ENCODE results near the gene NOP9. TPM values are rescaled to one million over a fixed set of nuclear protein-coding genes. Genes with fewer than 3 reads are reported as not detected.

The NOP9 gene
- total and polyA plus RNA-seq, 9 of the 15 experiments (the other 6 are each of a cell fraction or from before 2014, with no cell fraction given), result 1.0 to 27.9 (median 15.1) TPM

GRCh38 chr14:24269368-24269767 lies 30.3 kb upstream of the NOP9 start:
- Histone ChIP-seq H4K20me1 (replicated peaks; ENCODE audit: control insufficient read depth, insufficient read depth, low read length) (no peaks in the 10 kb centered on the region; the same call in 1 of the 2 replicates), H3K27ac (ENCODE audit: extremely low read depth, low read depth, low read length) (no peak overlapping the region), H3K4me2 (ENCODE audit: insufficient read depth, low read length) (no peak overlapping the region), H3K4me1 (replicated peaks in 1 of 2; ENCODE audit: control insufficient read depth in 2 of 2, insufficient read depth in 2 of 2, low read length in 2 of 2) (peaks cover 17 to 22% of the 10 kb centered on the region in 2 experiments; a peak in 4 of 5 replicates), H3K9me1 (ENCODE audit: control insufficient read depth, insufficient read depth, low read length) (no peaks in the 10 kb centered on the region), H3K4me3 (no peak overlapping the region), H3K36me3 (ENCODE audit: control insufficient read depth, insufficient read depth, low read length) (no peaks in the 10 kb centered on the region), H3K9ac (ENCODE audit: insufficient read depth in 1 of 2, low read depth in 2 of 2, low read length in 2 of 2) (no peak overlapping the region), H2AFZ (ENCODE audit: low read depth, low read length) (no peak overlapping the region), H3K9me3 (replicated peaks; ENCODE audit: control insufficient read depth, insufficient read depth, low read depth, low read length) (no peaks in the 10 kb centered on the region), H3K79me2 (ENCODE audit: control insufficient read depth, insufficient read depth, low read length) (peaks cover 9% of the 10 kb centered on the region; the same call in 1 of the 3 replicates), H3K27me3 (ENCODE audit: control insufficient read depth in 2 of 2, insufficient read depth in 2 of 2, low read length in 2 of 2) (no peaks in the 10 kb centered on the region)
- ChIA-PET CTCF (ENCODE audit: low intra/inter-chr PET ratio) (no interaction called here), POLR2A (interaction anchor here (0.7 to 1.2 kb wide), 4 partner anchors 8 to 28 kb away, joined by 3 to 4 read pairs (median 4); partner anchors contain the start of gene TINF2)
- FAIRE-seq, result no peak
- ATAC-seq, result no peak
- BruUV-seq (replicated peaks), result no TSS peak
- no peak for DNase-seq (ENCODE audit: extremely low read depth in 1 of 4, low spot score in 3 of 4)
- in situ Hi-C loops (cut with MboI) (no loop called here), intact Hi-C loops (cut with micrococcal nuclease) (no loop called here)
- WGBS (ENCODE audit: insufficient coverage, low coverage, missing lambda C conversion rate), result 81% methylated on average over 4 of the region's 8 CpGs
- TF ChIP-seq ZNF518B (CRISPR knock-in tag; IDR thresholded peaks at IDR 0.05) (no peak), ZNF644 (tag; IDR thresholded peaks at IDR 0.05; ENCODE audit: low read depth) (no peak), ZNF740 (CRISPR knock-in tag; IDR thresholded peaks at IDR 0.05) (no peak), ZNF740 (tag; IDR thresholded peaks at IDR 0.05) (no peak), ZNF717 (CRISPR knock-in tag; IDR thresholded peaks at IDR 0.05) (no peak), ZBTB1 (CRISPR knock-in tag; IDR thresholded peaks at IDR 0.05; ENCODE audit: borderline replicate concordance, low read depth) (no peak), RNF2 (IDR thresholded peaks at IDR 0.05) (no peak), ZNF764 (CRISPR knock-in tag; IDR thresholded peaks at IDR 0.05; ENCODE audit: low read depth) (no peak), ARID3A (IDR thresholded peaks at IDR 0.05; ENCODE audit: borderline replicate concordance, low read depth, low read length) (no peak), FOXA3 (CRISPR knock-in tag; conservative IDR thresholded peaks at IDR 0.05 in 1 of 2, IDR thresholded peaks at IDR 0.05 in 1 of 2) (no peak), MECOM (CRISPR knock-in tag; IDR thresholded peaks at IDR 0.05) (no peak), ZFP91 (CRISPR knock-in tag; IDR thresholded peaks at IDR 0.05) (no peak)
